Measurements from ENCODE around the gene ZDHHC8.

ZDHHC8 gene

DNA sequence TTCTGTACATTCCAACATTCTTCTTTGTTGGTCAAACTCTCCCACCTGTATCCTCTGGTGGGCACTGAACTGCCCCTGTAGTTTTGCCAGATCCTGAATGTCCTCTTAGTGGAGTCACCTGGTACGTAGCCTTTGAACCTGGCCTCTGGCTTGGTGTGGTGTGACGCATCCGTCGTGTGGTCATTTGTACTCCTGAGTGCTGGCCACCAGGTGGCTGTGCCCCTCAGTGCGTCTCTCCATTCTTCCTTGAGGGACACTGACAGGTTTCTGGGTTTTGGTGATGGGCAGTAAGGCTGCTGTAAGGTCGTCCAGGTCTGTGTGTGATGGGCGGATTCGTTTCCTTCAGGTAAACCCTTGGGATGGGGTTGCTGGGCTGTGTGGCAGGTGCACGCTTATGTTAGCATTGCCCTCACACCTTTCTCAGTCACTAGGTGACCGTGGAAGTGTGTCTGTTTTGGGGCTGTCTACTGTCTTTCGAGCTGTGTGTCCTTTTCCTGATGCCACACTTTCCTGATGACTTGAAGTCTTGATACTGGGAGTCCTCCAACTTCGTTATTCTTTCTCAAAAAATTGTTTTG is 29.3 kb upstream of the ZDHHC8 start:
- TF ChIP-seq, protein P1, sequence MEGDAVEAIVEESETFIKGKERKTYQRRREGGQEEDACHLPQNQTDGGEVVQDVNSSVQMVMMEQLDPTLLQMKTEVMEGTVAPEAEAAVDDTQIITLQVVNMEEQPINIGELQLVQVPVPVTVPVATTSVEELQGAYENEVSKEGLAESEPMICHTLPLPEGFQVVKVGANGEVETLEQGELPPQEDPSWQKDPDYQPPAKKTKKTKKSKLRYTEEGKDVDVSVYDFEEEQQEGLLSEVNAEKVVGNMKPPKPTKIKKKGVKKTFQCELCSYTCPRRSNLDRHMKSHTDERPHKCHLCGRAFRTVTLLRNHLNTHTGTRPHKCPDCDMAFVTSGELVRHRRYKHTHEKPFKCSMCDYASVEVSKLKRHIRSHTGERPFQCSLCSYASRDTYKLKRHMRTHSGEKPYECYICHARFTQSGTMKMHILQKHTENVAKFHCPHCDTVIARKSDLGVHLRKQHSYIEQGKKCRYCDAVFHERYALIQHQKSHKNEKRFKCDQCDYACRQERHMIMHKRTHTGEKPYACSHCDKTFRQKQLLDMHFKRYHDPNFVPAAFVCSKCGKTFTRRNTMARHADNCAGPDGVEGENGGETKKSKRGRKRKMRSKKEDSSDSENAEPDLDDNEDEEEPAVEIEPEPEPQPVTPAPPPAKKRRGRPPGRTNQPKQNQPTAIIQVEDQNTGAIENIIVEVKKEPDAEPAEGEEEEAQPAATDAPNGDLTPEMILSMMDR (IDR thresholded peaks at IDR 0.05; ENCODE audit: insufficient read depth, low read length, poor library complexity, severe bottlenecking) = no peak
- Histone ChIP-seq H3K36me3 (ENCODE audit: control insufficient read depth, insufficient read depth, low read length) (peaks cover 32% of the 10 kb centered on the region), H3K27me3 (replicated peaks; ENCODE audit: control insufficient read depth, insufficient read depth, low read length) (no peaks in the 10 kb centered on the region), H3K4me3 (replicated peaks; ENCODE audit: low read depth, low read length) (no peak overlapping the region)
- DNase-seq (ENCODE audit: extremely low read depth, insufficient read length) = no peak

DNA sequence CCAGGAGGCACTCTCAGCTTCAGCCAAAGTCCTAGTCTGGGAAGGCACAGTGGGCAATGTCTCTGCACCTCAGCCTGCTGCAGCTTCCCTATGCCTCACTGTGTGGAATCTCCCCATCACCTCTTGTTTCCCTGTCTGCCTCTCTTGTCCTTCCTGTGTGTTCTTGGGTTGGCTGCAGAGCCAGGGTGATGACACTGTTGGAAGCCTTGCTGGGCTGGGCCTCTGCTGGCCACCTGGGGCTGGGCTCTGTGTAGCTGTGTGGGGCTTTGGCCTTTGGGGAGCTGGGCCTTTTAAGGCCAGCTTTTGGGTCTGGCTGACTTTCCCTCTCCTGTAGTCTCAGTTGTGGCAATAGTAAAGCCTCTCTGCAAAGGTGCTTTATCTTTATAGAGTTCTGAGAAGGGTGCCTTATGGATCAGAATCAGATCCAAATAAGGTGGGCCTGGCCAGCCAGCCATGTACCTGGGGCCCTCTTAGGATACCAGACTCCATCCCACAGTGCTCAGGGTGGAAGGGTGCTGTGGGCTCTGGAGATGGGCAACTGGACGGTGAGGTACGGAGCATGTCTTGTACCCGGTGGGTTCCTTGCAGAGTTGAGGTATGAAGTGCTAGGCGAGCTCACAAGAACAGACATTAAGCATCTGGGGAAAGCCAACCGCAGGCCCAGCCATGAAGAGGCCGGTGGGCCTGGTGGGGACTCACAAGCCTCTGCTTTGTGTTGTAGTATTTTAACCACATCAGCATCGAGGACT is 26.0 kb upstream of the ZDHHC8 start:
- DNase-seq (ENCODE audit: extremely low read depth, insufficient read length) = no peak
- Histone ChIP-seq H3K36me3 (ENCODE audit: control insufficient read depth, insufficient read depth, low read length) (peaks cover 49% of the 10 kb centered on the region), H3K27me3 (replicated peaks; ENCODE audit: control insufficient read depth, insufficient read depth, low read length) (no peaks in the 10 kb centered on the region), H3K4me3 (replicated peaks; ENCODE audit: low read depth, low read length) (no peak overlapping the region)
- TF ChIP-seq, protein P1 (IDR thresholded peaks at IDR 0.05; ENCODE audit: insufficient read depth, low read length, poor library complexity, severe bottlenecking) = no peak

GRCh38 chr22:20106205-20106848 is 25.3 kb upstream of the ZDHHC8 start:
- no peak for DNase-seq (ENCODE audit: extremely low read depth, insufficient read length)
- peaks cover 52% of the 10 kb centered on the region for H3K36me3 ChIP-seq (ENCODE audit: control insufficient read depth, insufficient read depth, low read length)
- TF ChIP-seq, protein P1 (IDR thresholded peaks at IDR 0.05; ENCODE audit: insufficient read depth, low read length, poor library complexity, severe bottlenecking) = no peak

DNA sequence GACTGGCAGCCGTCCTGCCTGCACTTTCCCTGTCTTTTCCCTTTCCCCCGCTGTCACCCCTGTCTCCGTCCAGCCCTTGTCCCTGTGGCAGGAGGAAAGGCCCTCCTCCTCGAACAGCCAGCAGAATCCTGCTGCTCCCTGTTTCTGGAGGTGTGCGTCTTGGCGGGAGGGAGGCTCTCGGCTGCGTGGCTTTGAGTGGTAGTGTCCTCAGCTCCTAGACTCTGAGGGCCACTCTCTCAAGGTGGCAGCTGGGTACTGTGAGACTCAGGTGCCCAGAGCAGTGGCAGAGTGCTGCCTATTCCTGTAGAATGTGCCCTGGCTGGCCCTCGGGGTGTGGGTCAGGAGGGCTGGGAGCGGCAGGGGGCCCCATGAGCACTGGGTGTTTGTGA is 24.8 kb upstream of the ZDHHC8 start:
- Histone ChIP-seq H3K27me3 (replicated peaks; ENCODE audit: control insufficient read depth, insufficient read depth, low read length) (no peaks in the 10 kb centered on the region), H3K36me3 (ENCODE audit: control insufficient read depth, insufficient read depth, low read length) (peaks cover 53% of the 10 kb centered on the region), H3K4me3 (replicated peaks; ENCODE audit: low read depth, low read length) (no peak overlapping the region)
- DNase-seq (ENCODE audit: extremely low read depth, insufficient read length) = no peak
- TF ChIP-seq, protein P1 (IDR thresholded peaks at IDR 0.05; ENCODE audit: insufficient read depth, low read length, poor library complexity, severe bottlenecking) = no peak

More at GRCh38 chr22:20106205-20106848, 25.3 kb upstream of the ZDHHC8 start:
- no peak overlapping the region for H3K4me3 ChIP-seq (replicated peaks; ENCODE audit: low read depth, low read length)
- H3K27me3 ChIP-seq (replicated peaks; ENCODE audit: control insufficient read depth, insufficient read depth, low read length) = no peaks in the 10 kb centered on the region

DNA sequence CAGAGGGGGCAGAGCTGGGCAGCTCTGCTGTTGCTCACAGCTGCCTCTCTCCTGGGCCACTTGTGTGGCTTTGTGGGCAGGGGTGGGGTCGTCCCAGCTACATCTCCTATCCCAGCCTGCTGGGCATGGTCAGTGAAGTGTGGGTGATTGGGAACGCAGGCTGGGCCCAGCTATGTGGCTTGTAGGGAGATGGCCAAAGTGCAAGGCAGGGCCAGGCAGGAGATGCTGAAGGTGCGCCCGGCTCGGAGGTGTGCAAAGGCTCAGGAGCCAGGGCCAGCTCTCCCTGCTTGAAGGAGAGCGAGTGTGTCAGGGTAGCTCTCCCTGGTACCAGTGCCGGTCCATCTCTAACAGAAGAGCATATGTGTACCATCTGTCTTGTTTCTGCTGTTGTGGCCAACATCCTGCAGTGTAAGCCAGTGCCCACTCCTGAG is 24.1 kb upstream of the ZDHHC8 start:
- Histone ChIP-seq H3K27me3 (replicated peaks; ENCODE audit: control insufficient read depth, insufficient read depth, low read length) (no peaks in the 10 kb centered on the region), H3K4me3 (replicated peaks; ENCODE audit: low read depth, low read length) (no peak overlapping the region), H3K36me3 (ENCODE audit: control insufficient read depth, insufficient read depth, low read length) (peaks cover 53% of the 10 kb centered on the region)
- TF ChIP-seq, protein P1 (IDR thresholded peaks at IDR 0.05; ENCODE audit: insufficient read depth, low read length, poor library complexity, severe bottlenecking) = no peak
- DNase-seq (ENCODE audit: extremely low read depth, insufficient read length) = no peak
